ENCODE measurements around the gene GPC6. TPM values are rescaled to one million over a fixed set of nuclear protein-coding genes. Genes with fewer than 3 reads are reported as not detected.

Gene GPC6
- polyA plus RNA-seq, 1 donor (not counting 4 experiments of a cell fraction or from before 2014, with no cell fraction given) = 0.42 TPM

- H3K4me3 ChIP-seq (ENCODE audit: control insufficient read depth in 2 of 3, extremely low read depth in 1 of 3, insufficient read depth in 2 of 3, low read depth in 1 of 3, low read length in 3 of 3) = no peak overlapping the region
- H3K27me3 ChIP-seq (ENCODE audit: control insufficient read depth, extremely low read depth, insufficient read depth, low read length) = no peaks in the 10 kb centered on the region
- dilution Hi-C loops (cut with MboI; ENCODE audit: extremely low pct_ligation_motif_present, low sequenced_read_pairs) = no loop called here
- no peaks in the 10 kb centered on the region for H3K4me1 ChIP-seq (ENCODE audit: control insufficient read depth, extremely low read depth, insufficient read depth, low read length)
- no peak overlapping the region for H3K27ac ChIP-seq (ENCODE audit: control insufficient read depth, insufficient read depth, low read length)
- no peaks in the 10 kb centered on the region for H3K9me3 ChIP-seq (ENCODE audit: control insufficient read depth, low read depth, low read length)
- no peak overlapping the region for H3K9ac ChIP-seq (ENCODE audit: control insufficient read depth, extremely low read depth, insufficient read depth, low read length)
- no peak for TF ChIP-seq EZH2 (IDR thresholded peaks at IDR 0.05; ENCODE audit: low read length)
- TF ChIP-seq CTCF (optimal IDR thresholded peaks at IDR 0.05 in 1 of 3, IDR thresholded peaks at IDR 0.05 in 1 of 3, conservative IDR thresholded peaks at IDR 0.05 in 1 of 3; ENCODE audit: extremely low read depth in 1 of 3, insufficient read depth in 2 of 3, low read length in 3 of 3) = no peak
- no peak for DNase-seq (ENCODE audit: low read depth, low spot score)
- no peak for FAIRE-seq
- H4K20me1 ChIP-seq (ENCODE audit: control insufficient read depth, extremely low read depth, insufficient read depth, low read length) = no peaks in the 10 kb centered on the region
- H2AFZ ChIP-seq (ENCODE audit: control insufficient read depth, low read length) = no peak overlapping the region
- H3K36me3 ChIP-seq (ENCODE audit: control insufficient read depth in 2 of 2, extremely low read depth in 1 of 2, insufficient read depth in 2 of 2, low read length in 2 of 2) = no peaks in the 10 kb centered on the region
- H3K4me2 ChIP-seq (ENCODE audit: control insufficient read depth, extremely low read depth, insufficient read depth, low read depth, low read length) = no peak overlapping the region
- no peaks in the 10 kb centered on the region for H3K9me1 ChIP-seq (ENCODE audit: control insufficient read depth, extremely low read depth, insufficient read depth, low read length)
- no peaks in the 10 kb centered on the region for H3K79me2 ChIP-seq (ENCODE audit: control insufficient read depth, insufficient read depth, low read length)
Observed at GRCh38 chr13:94176561-94176960, 950.0 kb downstream of the GPC6 start.

GRCh38 chr13:94177041-94177440 is 950.4 kb downstream of the GPC6 start:
- no peak for DNase-seq (ENCODE audit: low read depth, low spot score)
- no peak overlapping the region for H2AFZ ChIP-seq (ENCODE audit: control insufficient read depth, low read length)
- no peaks in the 10 kb centered on the region for H3K27me3 ChIP-seq (ENCODE audit: control insufficient read depth, extremely low read depth, insufficient read depth, low read length)
- no peak for FAIRE-seq
- no peak overlapping the region for H3K9ac ChIP-seq (ENCODE audit: control insufficient read depth, extremely low read depth, insufficient read depth, low read length)
- no peak overlapping the region for H3K4me2 ChIP-seq (ENCODE audit: control insufficient read depth, extremely low read depth, insufficient read depth, low read depth, low read length)
- no peaks in the 10 kb centered on the region for H3K4me1 ChIP-seq (ENCODE audit: control insufficient read depth, extremely low read depth, insufficient read depth, low read length)
- dilution Hi-C loops (cut with MboI; ENCODE audit: extremely low pct_ligation_motif_present, low sequenced_read_pairs) = no loop called here
- TF ChIP-seq CTCF (optimal IDR thresholded peaks at IDR 0.05 in 1 of 3, IDR thresholded peaks at IDR 0.05 in 1 of 3, conservative IDR thresholded peaks at IDR 0.05 in 1 of 3; ENCODE audit: extremely low read depth in 1 of 3, insufficient read depth in 2 of 3, low read length in 3 of 3) (no peak), EZH2 (IDR thresholded peaks at IDR 0.05; ENCODE audit: low read length) (no peak)
- no peaks in the 10 kb centered on the region for H3K9me1 ChIP-seq (ENCODE audit: control insufficient read depth, extremely low read depth, insufficient read depth, low read length)
- H3K27ac ChIP-seq (ENCODE audit: control insufficient read depth, insufficient read depth, low read length) = no peak overlapping the region
- H3K79me2 ChIP-seq (ENCODE audit: control insufficient read depth, insufficient read depth, low read length) = no peaks in the 10 kb centered on the region
- no peak overlapping the region for H3K4me3 ChIP-seq (ENCODE audit: control insufficient read depth in 2 of 3, extremely low read depth in 1 of 3, insufficient read depth in 2 of 3, low read depth in 1 of 3, low read length in 3 of 3)
- H3K36me3 ChIP-seq (ENCODE audit: control insufficient read depth in 2 of 2, extremely low read depth in 1 of 2, insufficient read depth in 2 of 2, low read length in 2 of 2) = no peaks in the 10 kb centered on the region
- no peaks in the 10 kb centered on the region for H4K20me1 ChIP-seq (ENCODE audit: control insufficient read depth, extremely low read depth, insufficient read depth, low read length)
- H3K9me3 ChIP-seq (ENCODE audit: control insufficient read depth, low read depth, low read length) = no peaks in the 10 kb centered on the region

Measured in keratinocyte (primary cell).